Mesenchymal stem cell (in vitro differentiated cells and primary cell): ENCODE results near the gene HTD2.
"Not testable (repeated sequence)": the region's sequence is repeated elsewhere in the genome, so short reads cannot be mapped to it uniquely, and the experiment has no call there.

Experiments
- DNase-seq: peaks from one replicate; pipeline ENCODE4 v3.0.0-alpha.2; 2013
- H2AFZ ChIP-seq: one replicate; pipeline ENCODE4 v1.6.1; 2013; ENCODE audit warnings: low read depth, mild to moderate bottlenecking, control low read depth, inconsistent platforms, low read length, moderate library complexity
- H2AK5ac ChIP-seq: 2 replicates; pipeline ENCODE4 v1.6.1; 2013; ENCODE audit warnings: low read length, moderate library complexity, mild to moderate bottlenecking, inconsistent platforms; ENCODE audit not compliant: severe bottlenecking
- H2BK120ac ChIP-seq: one replicate; pipeline ENCODE4 v1.6.1; 2013; ENCODE audit warnings: low read depth, mild to moderate bottlenecking, inconsistent platforms, low read length, moderate library complexity
- H2BK12ac ChIP-seq, 2 experiments: one replicate each; pipeline ENCODE4 v1.6.1; 2013; ENCODE audit warnings: inconsistent platforms in 2 of 2, low read length in 2 of 2, mild to moderate bottlenecking in 2 of 2, moderate library complexity in 2 of 2, control low read depth in 1 of 2
- H2BK15ac ChIP-seq: one replicate; pipeline ENCODE4 v1.6.1; 2013; ENCODE audit warnings: mild to moderate bottlenecking, low read depth, inconsistent platforms; ENCODE audit not compliant: poor library complexity, severe bottlenecking
- H2BK5ac ChIP-seq: 2 replicates; pipeline ENCODE4 v1.6.1; 2013; ENCODE audit warnings: low read depth, mild to moderate bottlenecking, low read length, control low read depth, inconsistent platforms; ENCODE audit not compliant: poor library complexity, severe bottlenecking
- H3K14ac ChIP-seq, 2 experiments: one replicate each; pipeline ENCODE4 v1.6.1; 2013; ENCODE audit warnings: inconsistent platforms in 2 of 2, low read length in 2 of 2, control low read depth in 1 of 2, mild to moderate bottlenecking in 1 of 2, moderate library complexity in 1 of 2
- H3K18ac ChIP-seq, 2 experiments: one replicate each; pipeline ENCODE4 v1.6.1; 2013; ENCODE audit warnings: inconsistent platforms in 2 of 2, low read length in 2 of 2, control low read depth in 1 of 2, low read depth in 1 of 2, mild to moderate bottlenecking in 1 of 2
- H3K23ac ChIP-seq, 2 experiments: one replicate each; pipeline ENCODE4 v1.6.1; 2013; ENCODE audit warnings: inconsistent platforms in 2 of 2, low read length in 2 of 2, mild to moderate bottlenecking in 2 of 2, moderate library complexity in 2 of 2, control low read depth in 1 of 2
- H3K27ac ChIP-seq: 2 replicates; pipeline ENCODE4 v1.5.1; 2013; ENCODE audit warnings: mild to moderate bottlenecking, moderate library complexity, low read length, control low read depth, inconsistent platforms; ENCODE audit not compliant: poor library complexity, severe bottlenecking
- H3K27me3 ChIP-seq, 2 experiments: 2 replicates each; pipeline versions ENCODE4 v1.6.1 to v1.7.0; 2013; ENCODE audit warnings: low read length in 2 of 2, mild to moderate bottlenecking in 2 of 2, moderate library complexity in 2 of 2, control low read depth in 1 of 2, inconsistent platforms in 1 of 2; ENCODE audit not compliant: control insufficient read depth in 1 of 2, insufficient read depth in 1 of 2
- H3K36me3 ChIP-seq, 2 experiments: 2 replicates each; pipeline versions ENCODE4 v1.6.1 to v1.7.0; 2013; ENCODE audit warnings: low read length in 2 of 2, control low read depth in 1 of 2, inconsistent platforms in 1 of 2, low read depth in 1 of 2, mild to moderate bottlenecking in 1 of 2; ENCODE audit not compliant: insufficient read depth in 2 of 2, control insufficient read depth in 1 of 2
- H3K4ac ChIP-seq, 2 experiments: one replicate each; pipeline ENCODE4 v1.6.1; 2013; ENCODE audit warnings: inconsistent platforms in 2 of 2, low read length in 2 of 2, mild to moderate bottlenecking in 2 of 2, moderate library complexity in 2 of 2, control low read depth in 1 of 2, low read depth in 1 of 2
- H3K4me1 ChIP-seq: 2 replicates; pipeline ENCODE4 v1.6.1; 2013; ENCODE audit warnings: low read depth, low read length, control low read depth; ENCODE audit not compliant: control insufficient read depth, insufficient read depth
- H3K4me2 ChIP-seq: 2 replicates; pipeline ENCODE4 v1.6.1; 2013; ENCODE audit warnings: low read length, mild to moderate bottlenecking, inconsistent platforms; ENCODE audit not compliant: poor library complexity, severe bottlenecking
- H3K4me3 ChIP-seq, 2 experiments: 2 replicates each; pipeline versions ENCODE4 v1.5.1 to v1.7.0; 2013; ENCODE audit warnings: low read length in 2 of 2, mild to moderate bottlenecking in 2 of 2, control low read depth in 1 of 2, low read depth in 1 of 2; ENCODE audit not compliant: insufficient read depth in 1 of 2
- H3K79me1 ChIP-seq: replicated peaks from 2 replicates; pipeline ENCODE4 v1.6.1; 2013; ENCODE audit warnings: mild to moderate bottlenecking, control low read depth, low read length, inconsistent platforms; ENCODE audit not compliant: poor library complexity, severe bottlenecking
- H3K9ac ChIP-seq: 2 replicates; pipeline ENCODE4 v1.7.0; 2013; ENCODE audit warnings: mild to moderate bottlenecking, low read length, moderate library complexity
- H3K9me3 ChIP-seq: 2 replicates; pipeline ENCODE4 v1.7.0; 2013; ENCODE audit warnings: mild to moderate bottlenecking, low read length; ENCODE audit not compliant: control insufficient read depth
- H4K8ac ChIP-seq: one replicate; pipeline ENCODE4 v1.6.1; 2013; ENCODE audit warnings: inconsistent platforms, mild to moderate bottlenecking, low read length, moderate library complexity
- H4K91ac ChIP-seq: one replicate; pipeline ENCODE4 v1.6.1; 2013; ENCODE audit warnings: mild to moderate bottlenecking, low read length, inconsistent platforms
- WGBS: methylation state at CpG from one replicate; pipeline ENCODE4 v1.1.7; 2013; ENCODE audit warnings: mixed read lengths; 5-methylcytosine and 5-hydroxymethylcytosine counted together

HTD2 gene

DNA sequence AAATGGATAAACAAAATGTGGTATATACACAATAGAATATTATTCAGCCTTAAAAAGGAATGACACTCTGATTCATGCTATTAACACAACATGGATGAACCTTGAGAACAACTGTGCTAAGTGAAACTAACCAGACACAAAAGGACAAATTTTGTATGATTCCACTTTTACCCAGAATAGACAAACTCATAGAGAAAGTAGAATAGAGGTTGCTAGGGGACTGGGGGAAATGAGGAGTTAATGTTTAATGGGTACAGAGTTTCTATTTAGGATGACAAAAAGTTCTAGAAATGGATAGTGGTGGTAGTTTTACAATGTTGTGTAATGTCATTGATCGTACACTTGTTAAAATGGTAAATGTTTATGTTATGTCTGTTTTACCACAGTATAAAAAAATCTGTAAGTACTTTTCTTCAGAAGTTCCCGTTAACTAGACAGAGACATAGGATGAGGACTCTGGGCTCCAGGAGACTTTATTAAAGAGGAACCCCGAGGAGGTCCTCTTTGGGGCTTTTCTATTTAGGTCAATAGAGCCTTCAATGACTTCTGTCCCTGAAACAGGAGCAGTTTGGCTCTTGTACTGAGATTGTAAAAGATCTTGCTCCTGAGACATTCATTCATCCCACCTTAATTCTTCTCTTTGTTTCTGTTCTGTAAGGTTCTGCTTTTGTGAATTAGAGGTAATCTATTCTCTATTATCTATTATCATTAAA lies 44.2 kb upstream of the HTD2 start:
- no peak overlapping the region for H3K23ac ChIP-seq
- no peak overlapping the region for H2AFZ ChIP-seq
- no peak overlapping the region for H3K18ac ChIP-seq
- H2BK12ac ChIP-seq = no peak overlapping the region
- H3K9ac ChIP-seq = no peak overlapping the region
- no peaks in the 10 kb centered on the region for H3K9me3 ChIP-seq
- WGBS = 81% methylated on average over 3 of the region's 3 CpGs
- no peak overlapping the region for H4K91ac ChIP-seq
- H3K27ac ChIP-seq = no peak overlapping the region
- no peak overlapping the region for H2BK15ac ChIP-seq
- no peak overlapping the region for H3K14ac ChIP-seq
- H3K27me3 ChIP-seq = no peaks in the 10 kb centered on the region
- H2BK5ac ChIP-seq = no peak overlapping the region
- no peak overlapping the region for H2BK120ac ChIP-seq
- H3K4me3 ChIP-seq = no peak overlapping the region
- H3K4me1 ChIP-seq = peaks cover 7% of the 10 kb centered on the region
- H4K8ac ChIP-seq = no peak overlapping the region
- no peak overlapping the region for H3K4ac ChIP-seq
- peaks cover 0 to 14% of the 10 kb centered on the region in 2 experiments for H3K36me3 ChIP-seq
- no peak overlapping the region for H2AK5ac ChIP-seq
- no peaks in the 10 kb centered on the region for H3K79me1 ChIP-seq
- H3K4me2 ChIP-seq = no peak overlapping the region
- no peak for DNase-seq

DNA sequence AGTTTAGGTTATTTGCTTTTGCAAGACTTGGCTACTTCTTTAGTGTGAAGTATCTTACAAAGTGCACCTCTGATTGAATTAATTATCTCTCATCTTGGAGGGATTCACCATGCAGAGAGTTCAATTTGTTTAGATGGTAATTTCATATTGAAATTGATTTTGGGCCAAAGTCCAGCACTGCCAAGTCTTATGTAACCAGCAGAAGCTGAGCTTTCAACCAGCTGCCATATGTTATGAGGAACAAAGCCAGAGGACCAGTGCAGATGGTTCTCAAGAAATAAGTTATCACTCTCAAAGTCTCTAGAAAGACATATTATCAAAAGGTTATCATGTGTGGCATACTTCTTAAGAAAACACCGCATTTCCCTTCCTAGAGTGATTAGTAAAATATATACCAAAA lies 39.7 kb upstream of the HTD2 start:
- Histone ChIP-seq H3K9me3 (no peaks in the 10 kb centered on the region), H2BK15ac (no peak overlapping the region), H2AK5ac (no peak overlapping the region), H3K14ac (no peak overlapping the region), H3K4me3 (no peak overlapping the region), H4K91ac (no peak overlapping the region), H4K8ac (no peak overlapping the region), H3K23ac (no peak overlapping the region), H3K4me2 (no peak overlapping the region), H3K4ac (no peak overlapping the region), H3K9ac (no peak overlapping the region), H2BK5ac (no peak overlapping the region), H2BK12ac (no peak overlapping the region), H3K4me1 (no peaks in the 10 kb centered on the region), H2AFZ (no peak overlapping the region), H3K27me3 (no peaks in the 10 kb centered on the region), H3K79me1 (no peaks in the 10 kb centered on the region), H2BK120ac (no peak overlapping the region), H3K36me3 (peaks cover 0 to 14% of the 10 kb centered on the region in 2 experiments), H3K27ac (no peak overlapping the region), H3K18ac (no peak overlapping the region)
- WGBS = no CpG with 5 or more reads among the region's 1 CpG
- no peak for DNase-seq

DNA sequence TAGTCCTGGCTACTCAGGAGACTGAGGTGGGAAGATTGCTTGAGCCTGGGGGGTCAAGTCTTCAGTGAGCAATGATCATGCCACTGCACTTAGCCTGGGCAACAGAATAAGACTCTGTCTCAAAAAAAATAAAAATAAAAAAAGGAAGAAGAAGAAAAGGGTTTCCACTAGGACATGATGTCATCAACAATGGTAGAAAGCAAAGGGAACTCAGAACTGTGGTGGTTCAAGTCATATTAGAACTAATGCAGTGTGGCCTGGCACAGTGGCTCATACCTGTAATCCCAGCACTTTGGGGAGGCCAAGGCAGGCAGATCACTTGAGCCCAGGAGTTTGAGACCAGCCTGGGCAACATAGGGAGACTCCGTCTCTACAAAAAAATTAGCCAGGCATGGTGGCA lies 38.8 kb upstream of the HTD2 start:
- 100% methylated on average over 1 of the region's 1 CpG for WGBS
- H3K27ac ChIP-seq, H3K4me2 ChIP-seq, H3K23ac ChIP-seq, H3K18ac ChIP-seq, H3K9me3 ChIP-seq, H3K4me3 ChIP-seq, H2BK5ac ChIP-seq, H2BK120ac ChIP-seq, H2AK5ac ChIP-seq, DNase-seq, H2BK12ac ChIP-seq, H3K4me1 ChIP-seq, H3K9ac ChIP-seq, H3K4ac ChIP-seq, H3K79me1 ChIP-seq, H2BK15ac ChIP-seq, H3K27me3 ChIP-seq, H4K8ac ChIP-seq, H4K91ac ChIP-seq, H3K14ac ChIP-seq, H2AFZ ChIP-seq: not testable (repeated sequence)
- H3K36me3 ChIP-seq = peaks cover 0 to 14% of the 10 kb centered on the region in 2 experiments

DNA sequence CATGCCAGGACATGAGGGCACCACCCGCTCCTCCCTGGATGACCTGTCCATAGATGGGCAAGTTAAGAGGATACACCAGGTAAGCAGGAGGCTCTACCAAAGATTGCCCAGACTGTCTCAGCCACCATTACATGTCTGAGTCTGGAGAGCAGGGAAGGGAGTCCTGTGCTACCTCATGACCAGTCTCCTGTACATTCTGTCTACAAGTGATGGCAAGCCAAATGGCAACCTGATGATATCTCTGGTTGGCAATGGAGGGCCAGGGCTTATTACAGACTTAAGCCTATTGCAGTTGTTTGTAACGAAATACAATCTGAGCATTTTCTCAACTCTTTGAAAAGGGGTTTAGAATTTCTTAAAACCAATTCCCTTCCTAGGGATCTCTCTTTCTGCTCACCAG lies 37.0 kb upstream of the HTD2 start:
- H4K91ac ChIP-seq = no peak overlapping the region
- no peak overlapping the region for H3K4me3 ChIP-seq
- 100% methylated on average over 1 of the region's 2 CpGs for WGBS
- no peak overlapping the region for H2BK12ac ChIP-seq
- no peak overlapping the region for H3K18ac ChIP-seq
- H3K14ac ChIP-seq = no peak overlapping the region
- H3K23ac ChIP-seq = no peak overlapping the region
- no peak for DNase-seq
- peaks cover 3% of the 10 kb centered on the region for H3K4me1 ChIP-seq
- H2AK5ac ChIP-seq = no peak overlapping the region
- H3K9ac ChIP-seq = no peak overlapping the region
- no peak overlapping the region for H3K4me2 ChIP-seq
- no peaks in the 10 kb centered on the region for H3K27me3 ChIP-seq
- no peak overlapping the region for H3K4ac ChIP-seq
- H3K9me3 ChIP-seq = no peaks in the 10 kb centered on the region
- no peak overlapping the region for H3K27ac ChIP-seq
- H2BK5ac ChIP-seq = no peak overlapping the region
- no peak overlapping the region for H2BK15ac ChIP-seq
- H4K8ac ChIP-seq = no peak overlapping the region
- H2AFZ ChIP-seq = no peak overlapping the region
- H2BK120ac ChIP-seq = no peak overlapping the region
- H3K79me1 ChIP-seq = no peaks in the 10 kb centered on the region
- peaks cover 0 to 14% of the 10 kb centered on the region in 2 experiments for H3K36me3 ChIP-seq
